Peyer's patch (tissue), 4 donors: ENCODE results near the gene FNDC3B. TPM values are rescaled to one million over a fixed set of nuclear protein-coding genes. Genes with fewer than 3 reads are reported as not detected.
"Not testable (repeated sequence)": the region's sequence is repeated elsewhere in the genome, so short reads cannot be mapped to it uniquely, and the experiment has no call there.

Source experiments
- DNase-seq, 3 donors: peaks; one replicate each; pipeline ENCODE4 v3.0.0-alpha.2; 2017 to 2019
- H3K27ac ChIP-seq, 4 donors: fragments of 200-600 bp; sonication (generic); one replicate each; pipeline ENCODE4 v1.5.1; 2016 to 2019
- H3K27me3 ChIP-seq, 2 donors: fragments of 200-600 bp; sonication (generic); one replicate each; pipeline ENCODE4 v1.5.1; 2019
- H3K36me3 ChIP-seq, 3 donors: fragments of 200-600 bp; sonication (generic); one replicate each; pipeline ENCODE4 v1.5.1; 2016 to 2019
- H3K4me1 ChIP-seq, 4 donors: fragments of 200-600 bp; sonication (generic); one replicate each; pipeline ENCODE4 v1.5.1; 2016 to 2019
- H3K4me3 ChIP-seq, 4 donors: fragments of 200-600 bp; sonication (generic); 1 replicate in 3 of 4; 2 replicates in 1 of 4; pipeline ENCODE4 v1.5.1; 2016 to 2019; ENCODE audit warnings: mild to moderate bottlenecking in 1 of 4
- H3K9me3 ChIP-seq, 4 donors: fragments of 200-600 bp; sonication (generic); one replicate each; pipeline ENCODE4 v1.5.1; 2016 to 2019; ENCODE audit warnings: mild to moderate bottlenecking in 1 of 4
- POLR2A ChIP-seq, 2 donors: fragments of 450-650 bp; IDR thresholded peaks; one replicate each; pipeline ENCODE4 v1.5.1; 2017; ENCODE audit warnings: antibody characterized with exemption in 2 of 2, mild to moderate bottlenecking in 2 of 2, moderate library complexity in 2 of 2
- total RNA-seq, 4 donors: library from RNA; depleted of rRNA; stranded (reverse); fragments of >200 nt; gene quantifications; one replicate each; pipeline ENCODE4 v1.1.0, GENCODE V29; 2016
- TF ChIP-seq, protein P1 (sequence below), 6 experiments: fragments of 450-650 bp in 4 of 6; fragments of 200-600 bp in 2 of 6; sonication (generic) in 1 of 6; IDR thresholded peaks; one replicate each; pipeline ENCODE4 v1.5.1; 2017 to 2019; ENCODE audit warnings: antibody characterized with exemption in 6 of 6, mild to moderate bottlenecking in 3 of 6, moderate library complexity in 1 of 6

Gene FNDC3B
- total RNA-seq, 4 donors from 2014 or later: 28.7 to 74.3 (median 54.6) TPM

DNA sequence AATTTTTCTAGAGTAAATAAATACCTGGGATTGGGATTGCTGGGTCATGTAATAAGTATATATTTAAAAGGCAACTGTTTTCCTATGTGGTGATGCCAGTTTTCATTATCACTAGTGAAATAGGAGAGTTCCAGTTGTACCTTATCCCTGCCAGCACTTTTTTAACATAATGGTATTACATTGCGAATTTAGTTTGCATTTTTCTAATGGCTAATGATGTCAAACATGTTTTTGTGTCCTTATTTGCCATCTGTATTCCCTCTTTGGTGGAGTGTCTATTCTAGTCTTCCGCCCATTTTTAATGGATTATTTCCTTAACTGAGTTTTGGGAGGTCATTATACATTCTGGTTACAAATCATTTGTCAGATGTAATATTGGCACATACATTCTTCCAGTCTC lies 320.6 kb downstream of the FNDC3B start:
- no peak overlapping the region for H3K4me3 ChIP-seq
- no peak for TF ChIP-seq POLR2A (IDR thresholded peaks at IDR 0.05)
- TF ChIP-seq, protein P1, sequence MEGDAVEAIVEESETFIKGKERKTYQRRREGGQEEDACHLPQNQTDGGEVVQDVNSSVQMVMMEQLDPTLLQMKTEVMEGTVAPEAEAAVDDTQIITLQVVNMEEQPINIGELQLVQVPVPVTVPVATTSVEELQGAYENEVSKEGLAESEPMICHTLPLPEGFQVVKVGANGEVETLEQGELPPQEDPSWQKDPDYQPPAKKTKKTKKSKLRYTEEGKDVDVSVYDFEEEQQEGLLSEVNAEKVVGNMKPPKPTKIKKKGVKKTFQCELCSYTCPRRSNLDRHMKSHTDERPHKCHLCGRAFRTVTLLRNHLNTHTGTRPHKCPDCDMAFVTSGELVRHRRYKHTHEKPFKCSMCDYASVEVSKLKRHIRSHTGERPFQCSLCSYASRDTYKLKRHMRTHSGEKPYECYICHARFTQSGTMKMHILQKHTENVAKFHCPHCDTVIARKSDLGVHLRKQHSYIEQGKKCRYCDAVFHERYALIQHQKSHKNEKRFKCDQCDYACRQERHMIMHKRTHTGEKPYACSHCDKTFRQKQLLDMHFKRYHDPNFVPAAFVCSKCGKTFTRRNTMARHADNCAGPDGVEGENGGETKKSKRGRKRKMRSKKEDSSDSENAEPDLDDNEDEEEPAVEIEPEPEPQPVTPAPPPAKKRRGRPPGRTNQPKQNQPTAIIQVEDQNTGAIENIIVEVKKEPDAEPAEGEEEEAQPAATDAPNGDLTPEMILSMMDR (IDR thresholded peaks at IDR 0.05): no peak
- peaks cover 0 to 44% (median 0%) of the 10 kb centered on the region in 3 donors for H3K36me3 ChIP-seq
- H3K27ac ChIP-seq: no peak overlapping the region
- H3K9me3 ChIP-seq: no peaks in the 10 kb centered on the region
- peaks cover 0 to 9% (median 0%) of the 10 kb centered on the region in 4 donors for H3K4me1 ChIP-seq
- DNase-seq: no peak
- no peaks in the 10 kb centered on the region for H3K27me3 ChIP-seq

GRCh38 chr3:172362583-172362982 lies 323.2 kb downstream of the FNDC3B start:
- TF ChIP-seq POLR2A (IDR thresholded peaks at IDR 0.05): no peak
- TF ChIP-seq, protein P1 (IDR thresholded peaks at IDR 0.05): no peak
- Histone ChIP-seq H3K27ac (no peak overlapping the region), H3K27me3 (no peaks in the 10 kb centered on the region), H3K36me3 (peaks cover 0 to 40% (median 0%) of the 10 kb centered on the region in 3 donors), H3K4me3 (no peak overlapping the region), H3K9me3 (no peaks in the 10 kb centered on the region), H3K4me1 (no peaks in the 10 kb centered on the region)
- no peak for DNase-seq

DNA sequence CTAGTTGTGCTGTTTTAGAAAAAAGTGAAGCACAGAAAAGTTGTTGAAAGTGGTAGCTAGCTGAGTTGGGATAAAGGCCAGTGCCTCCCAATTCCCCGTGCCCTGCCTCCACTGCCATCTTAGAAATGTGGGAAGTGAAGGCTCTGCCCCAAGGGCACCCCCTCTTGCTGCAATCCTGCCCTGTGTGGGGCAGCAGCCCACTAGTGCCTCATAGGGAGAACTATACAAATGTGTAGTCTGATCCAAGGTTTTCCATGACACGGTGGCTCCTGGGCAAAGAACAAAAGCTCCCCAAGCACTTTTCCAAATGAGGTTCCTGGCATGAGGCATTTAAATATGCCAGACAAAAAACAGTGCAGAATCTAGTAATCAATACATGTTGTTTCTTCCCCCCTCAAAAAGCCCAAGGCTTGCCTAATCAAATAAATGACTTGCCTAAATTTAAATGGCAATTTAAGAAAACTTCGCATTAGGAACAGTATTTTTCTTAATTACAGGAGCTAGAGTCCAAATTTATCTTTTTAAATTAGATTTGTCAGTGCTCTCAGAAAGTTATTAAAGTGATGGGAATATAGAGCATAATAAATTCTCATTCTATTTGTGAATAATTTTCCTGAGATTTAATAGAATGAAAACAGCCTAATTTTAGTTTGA lies 325.1 kb downstream of the FNDC3B start:
- no peak for TF ChIP-seq POLR2A (IDR thresholded peaks at IDR 0.05)
- TF ChIP-seq, protein P1 (IDR thresholded peaks at IDR 0.05): no peak
- Histone ChIP-seq H3K9me3 (no peaks in the 10 kb centered on the region), H3K36me3 (peaks cover 0 to 43% (median 0%) of the 10 kb centered on the region in 3 donors), H3K4me3 (no peak overlapping the region), H3K4me1 (no peaks in the 10 kb centered on the region), H3K27me3 (no peaks in the 10 kb centered on the region), H3K27ac (no peak overlapping the region)
- no peak for DNase-seq

GRCh38 chr3:172365028-172365567 lies 325.7 kb downstream of the FNDC3B start:
- Histone ChIP-seq H3K27me3 (no peaks in the 10 kb centered on the region), H3K27ac (no peak overlapping the region), H3K36me3 (peaks cover 0 to 43% (median 0%) of the 10 kb centered on the region in 3 donors), H3K4me3 (no peak overlapping the region), H3K9me3 (no peaks in the 10 kb centered on the region), H3K4me1 (no peaks in the 10 kb centered on the region)
- DNase-seq: no peak
- TF ChIP-seq, protein P1 (IDR thresholded peaks at IDR 0.05): no peak
- no peak for TF ChIP-seq POLR2A (IDR thresholded peaks at IDR 0.05)

DNA sequence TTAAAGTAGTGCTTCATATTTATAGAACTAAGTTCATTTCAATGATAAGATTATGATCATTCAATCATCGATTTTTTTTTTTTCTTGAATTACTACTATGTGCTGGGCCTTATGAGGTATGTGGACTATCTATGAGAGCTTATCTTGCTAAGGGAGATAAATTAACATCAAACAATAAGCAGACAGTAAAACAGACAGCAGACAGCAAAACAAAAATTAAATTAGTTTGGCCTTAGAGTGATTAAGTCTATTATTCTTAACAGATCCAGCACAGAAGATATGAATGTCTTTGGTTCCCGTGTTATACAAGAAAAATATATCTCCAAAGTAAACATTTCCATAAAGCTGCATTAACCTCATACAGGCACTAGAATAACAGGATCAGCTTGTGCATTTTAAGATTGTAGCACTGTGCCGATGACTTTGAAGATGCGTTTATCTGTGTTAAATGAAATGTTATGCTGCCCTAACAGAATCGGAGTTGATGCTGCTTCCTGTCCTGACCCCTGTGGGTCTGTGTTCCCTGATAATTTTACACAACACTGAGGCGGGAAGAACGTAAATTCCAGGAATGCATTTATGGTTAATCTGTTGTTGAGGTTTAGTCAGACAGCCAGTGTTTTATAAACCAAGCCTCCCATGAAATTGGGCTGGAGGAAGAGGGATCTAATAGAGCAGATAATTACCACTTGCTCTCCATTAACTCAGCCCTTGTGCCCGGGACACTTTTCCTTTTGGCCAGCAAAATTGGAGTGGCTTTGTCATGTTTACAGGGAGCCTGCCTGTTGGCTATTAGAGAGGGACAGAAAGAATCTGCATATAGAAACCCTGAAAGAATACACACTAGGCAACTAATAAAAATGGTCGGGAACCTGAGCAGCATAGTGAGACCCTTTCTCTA lies 328.1 kb downstream of the FNDC3B start:
- Histone ChIP-seq H3K4me3 (no peak overlapping the region), H3K36me3 (peaks cover 0 to 37% (median 0%) of the 10 kb centered on the region in 3 donors), H3K9me3 (no peaks in the 10 kb centered on the region), H3K4me1 (no peaks in the 10 kb centered on the region), H3K27me3 (no peaks in the 10 kb centered on the region), H3K27ac (no peak overlapping the region)
- TF ChIP-seq POLR2A (IDR thresholded peaks at IDR 0.05): no peak
- DNase-seq: no peak

DNA sequence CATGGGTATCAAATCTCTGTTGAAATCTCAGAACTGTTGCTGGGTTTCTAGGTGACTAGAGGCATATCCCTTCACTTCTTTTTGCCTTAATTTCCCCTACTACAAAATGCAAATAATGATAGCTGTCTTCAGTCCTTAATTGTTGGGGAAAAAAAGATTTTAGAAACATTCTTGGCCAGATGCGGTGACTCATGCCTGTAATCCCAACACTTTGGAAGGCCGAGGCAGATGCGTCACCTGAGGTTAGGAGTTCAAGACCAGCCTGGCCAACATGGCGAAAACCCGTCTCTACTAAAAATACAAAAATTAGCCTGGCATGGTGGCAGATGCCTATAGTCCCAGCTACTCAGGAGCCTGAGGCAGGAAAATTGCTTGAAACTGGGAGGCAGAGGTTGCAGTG lies 329.2 kb downstream of the FNDC3B start:
- H3K27me3 ChIP-seq, H3K9me3 ChIP-seq, H3K4me3 ChIP-seq, H3K27ac ChIP-seq, H3K4me1 ChIP-seq, DNase-seq: not testable (repeated sequence)
- peaks cover 0 to 28% (median 0%) of the 10 kb centered on the region in 3 donors for H3K36me3 ChIP-seq
